Prostate gland (tissue), 2 donors: ENCODE data around the gene ARHGAP26.

Source experiments
- CTCF ChIP-seq, 4 experiments: fragments of 200-600 bp in 2 of 4; fragments of 450-650 bp in 2 of 4; sonication (generic) in 2 of 4; IDR thresholded peaks; 1 replicate in 3 of 4; 2 replicates in 1 of 4; pipeline ENCODE4 v1.5.1; 2016 to 2019; ENCODE audit warnings: antibody characterized with exemption in 4 of 4, mild to moderate bottlenecking in 2 of 4, moderate library complexity in 2 of 4
- POLR2A ChIP-seq: fragments of 450-650 bp; IDR thresholded peaks from one replicate; pipeline ENCODE4 v1.6.1; 2016; ENCODE audit warnings: antibody characterized with exemption, mild to moderate bottlenecking
- POLR2AphosphoS5 ChIP-seq: sonication (generic); formaldehyde crosslinking; IDR thresholded peaks from one replicate; pipeline ENCODE4 v1.6.1; 2017; ENCODE audit warnings: antibody characterized with exemption

GRCh38 chr5:143001764-143002351, 231.7 kb downstream of the ARHGAP26 start:
- TF ChIP-seq CTCF (IDR thresholded peaks at IDR 0.05) (no peak), POLR2A (no peak), POLR2AphosphoS5 (no peak)
